Measurements from ENCODE around the gene LTC4S.

Gene LTC4S

GRCh38 chr5:179837076-179838011, 43.6 kb downstream of the LTC4S start:
- Histone ChIP-seq H3K36me3 (peaks cover 16% of the 10 kb centered on the region), H3K9me3 (ENCODE audit: severe bottlenecking) (no peaks in the 10 kb centered on the region), H3K4me3 (ENCODE audit: low read depth, low read length) (no peak overlapping the region), H3K27me3 (ENCODE audit: insufficient read depth, low read depth, severe bottlenecking) (no peaks in the 10 kb centered on the region), H3K27ac (no peak overlapping the region)
- TF ChIP-seq CTCF (IDR thresholded peaks at IDR 0.05; ENCODE audit: low read depth, low read length): no peak
- no peak for DNase-seq

- Histone ChIP-seq H3K36me3 (peaks cover 4% of the 10 kb centered on the region; the same call in 1 of the 2 replicates), H3K27ac (no peak overlapping the region), H3K9me3 (ENCODE audit: severe bottlenecking) (no peaks in the 10 kb centered on the region), H3K4me3 (ENCODE audit: low read depth, low read length) (no peak overlapping the region), H3K27me3 (ENCODE audit: insufficient read depth, low read depth, severe bottlenecking) (no peaks in the 10 kb centered on the region)
- DNase-seq: no peak
- no peak for TF ChIP-seq CTCF (IDR thresholded peaks at IDR 0.05; ENCODE audit: low read depth, low read length)
Observed at GRCh38 chr5:179839328-179840256, 45.8 kb downstream of the LTC4S start.

- DNase-seq: no peak
- peaks cover 4% of the 10 kb centered on the region; the same call in 1 of the 2 replicates for H3K36me3 ChIP-seq
- H3K27ac ChIP-seq: no peak overlapping the region
- H3K4me3 ChIP-seq (ENCODE audit: low read depth, low read length): no peak overlapping the region
- TF ChIP-seq CTCF (IDR thresholded peaks at IDR 0.05; ENCODE audit: low read depth, low read length): no peak
- H3K9me3 ChIP-seq (ENCODE audit: severe bottlenecking): no peaks in the 10 kb centered on the region
- H3K27me3 ChIP-seq (ENCODE audit: insufficient read depth, low read depth, severe bottlenecking): no peaks in the 10 kb centered on the region
Observed at GRCh38 chr5:179840321-179840720, 46.5 kb downstream of the LTC4S start.

- H3K27ac ChIP-seq: no peak overlapping the region
- no peak overlapping the region for H3K4me3 ChIP-seq (ENCODE audit: low read depth, low read length)
- H3K27me3 ChIP-seq (ENCODE audit: insufficient read depth, low read depth, severe bottlenecking): no peaks in the 10 kb centered on the region
- TF ChIP-seq CTCF (IDR thresholded peaks at IDR 0.05; ENCODE audit: low read depth, low read length): no peak
- DNase-seq: no peak
- peaks cover 4% of the 10 kb centered on the region; the same call in 1 of the 2 replicates for H3K36me3 ChIP-seq
- no peaks in the 10 kb centered on the region for H3K9me3 ChIP-seq (ENCODE audit: severe bottlenecking)
Observed at GRCh38 chr5:179840766-179841165, 47.0 kb downstream of the LTC4S start.

GRCh38 chr5:179841621-179842020, 47.8 kb downstream of the LTC4S start:
- DNase-seq: no peak
- peaks cover 2% of the 10 kb centered on the region; the same call in 1 of the 2 replicates for H3K36me3 ChIP-seq
- H3K4me3 ChIP-seq (ENCODE audit: low read depth, low read length): no peak overlapping the region
- TF ChIP-seq CTCF (IDR thresholded peaks at IDR 0.05; ENCODE audit: low read depth, low read length): no peak
- no peaks in the 10 kb centered on the region for H3K27me3 ChIP-seq (ENCODE audit: insufficient read depth, low read depth, severe bottlenecking)
- no peak overlapping the region for H3K27ac ChIP-seq
- H3K9me3 ChIP-seq (ENCODE audit: severe bottlenecking): no peaks in the 10 kb centered on the region

Measured in WERI-Rb-1 (cell line).